SK-N-MC (cell line): ENCODE measurements around the gene ACYP1.

Experiments used
- EZH2 ChIP-seq: fragments of 200-600 bp; sonication (generic); IDR thresholded peaks from one replicate; pipeline ENCODE4 v1.6.1; 2017; ENCODE audit warnings: antibody characterized with exemption
- POLR2AphosphoS5 ChIP-seq: IDR thresholded peaks from 2 replicates; pipeline ENCODE4 v1.6.1; 2012; ENCODE audit warnings: mild to moderate bottlenecking, low read depth, low read length, borderline replicate concordance

DNA sequence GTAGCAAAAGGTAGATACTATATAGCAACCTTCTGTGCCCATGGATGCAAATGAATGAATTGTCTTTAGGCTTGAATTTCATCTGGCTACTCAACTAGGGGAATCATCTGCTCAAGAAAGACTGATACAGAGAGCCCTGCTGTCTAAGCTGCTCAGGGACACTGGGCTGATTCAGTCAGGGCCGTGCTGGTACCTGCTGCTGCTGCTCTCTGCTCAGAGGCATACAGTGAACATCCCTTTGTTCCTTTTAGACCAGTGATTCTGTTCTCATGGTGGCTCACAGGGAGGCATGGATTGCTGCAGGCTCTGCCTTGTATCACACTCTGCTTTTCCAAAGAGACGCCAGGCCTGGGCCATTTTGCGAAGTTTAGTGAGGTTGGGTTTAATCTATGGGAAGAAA is 47.0 kb downstream of the ACYP1 start:
- TF ChIP-seq POLR2AphosphoS5 (no peak), EZH2 (no peak)
